Gastroesophageal sphincter (tissue), 3 donors: ENCODE measurements around the gene EMILIN1.
A peak's percentile ranks its signal among the peaks of the same experiment; 100 is the strongest.

Experiments
- CTCF ChIP-seq, 4 experiments: fragments of 200-600 bp in 2 of 4; fragments of 450-650 bp in 2 of 4; sonication (generic) in 1 of 4; IDR thresholded peaks; one replicate each; pipeline ENCODE4 v1.5.1; 2017 to 2019; ENCODE audit warnings: antibody characterized with exemption in 4 of 4, mild to moderate bottlenecking in 2 of 4, moderate library complexity in 2 of 4
- POLR2A ChIP-seq, 2 donors: fragments of 450-650 bp; IDR thresholded peaks; one replicate each; pipeline ENCODE4 v1.6.1; 2017; ENCODE audit warnings: antibody characterized with exemption in 2 of 2, mild to moderate bottlenecking in 2 of 2, moderate library complexity in 1 of 2
- POLR2AphosphoS5 ChIP-seq: sonication (generic); formaldehyde crosslinking; IDR thresholded peaks from one replicate; pipeline ENCODE4 v1.6.1; 2017; ENCODE audit warnings: antibody characterized with exemption

GRCh38 chr2:27071277-27071989 lies 7.0 kb upstream of the EMILIN1 start, which contains the start of gene OST4:
- TF ChIP-seq CTCF (IDR thresholded peaks at IDR 0.05) (peak in 3 of 4 experiments; percentile 16 to 24 (median 23)), POLR2A (IDR thresholded peaks at IDR 0.05) (peak; percentile 76), POLR2AphosphoS5 (peak; percentile 87)
